GM13977 (cell line): ENCODE results near the gene DUSP28.

Experiments
- DNase-seq: peaks from one replicate; pipeline ENCODE4 v3.0.0; 2012; ENCODE audit warnings: low spot score
- CTCF ChIP-seq: IDR thresholded peaks from 2 replicates; pipeline ENCODE4 v1.5.1; 2012; ENCODE audit warnings: mild to moderate bottlenecking, control low read depth; ENCODE audit not compliant: insufficient read depth; ENCODE audit errors: extremely low read depth, missing control alignments
- in situ Hi-C: fragments of 300-500 bp; cut with MboI; formaldehyde crosslinking; loops from one replicate; pipeline ENCODE4 v1.12.0; 2022; ENCODE audit warnings: low sequenced_read_pairs, low pct_unique_long_range_greater_than_20kb, mixed read lengths, inconsistent platforms; ENCODE audit not compliant: unreplicated experiment

DUSP28 gene

GRCh38 chr2:240577281-240578109, 17.3 kb downstream of the DUSP28 start:
- no peak for DNase-seq
- no peak for TF ChIP-seq CTCF
- in situ Hi-C loops: no loop called here

GRCh38 chr2:240578110-240578450, 17.9 kb downstream of the DUSP28 start:
- no peak for TF ChIP-seq CTCF
- DNase-seq: no peak
- in situ Hi-C loops: no loop called here

GRCh38 chr2:240578488-240578887, 18.3 kb downstream of the DUSP28 start:
- DNase-seq: no peak
- TF ChIP-seq CTCF: no peak
- in situ Hi-C loops: no loop called here

GRCh38 chr2:240579071-240579762, 19.1 kb downstream of the DUSP28 start:
- in situ Hi-C loops: no loop called here
- TF ChIP-seq CTCF: no peak
- DNase-seq: no peak

GRCh38 chr2:240579771-240580614, 19.8 kb downstream of the DUSP28 start:
- TF ChIP-seq CTCF: peak; percentile 40
- in situ Hi-C loops: no loop called here
- DNase-seq: peak; percentile 45

- in situ Hi-C loops: no loop called here
- no peak for TF ChIP-seq CTCF
- no peak for DNase-seq
These were observed 21.7 kb downstream of the DUSP28 start for GRCh38 chr2:240581811-240582210.
